ENCODE measurements around the gene SCRT2. TPM values are rescaled to one million over a fixed set of nuclear protein-coding genes. Genes with fewer than 3 reads are reported as not detected.
A peak's percentile ranks its signal among the peaks of the same experiment; 100 is the strongest.

The SCRT2 gene
- polyA plus RNA-seq, 4 donors: not detected

- 13 to 62% (median 38%) methylated on average over 2 of the region's 2 CpGs for WGBS, 3 donors
- Histone ChIP-seq H3K9me3 (ENCODE audit: control insufficient read depth in 2 of 2, insufficient read depth in 1 of 2, low read depth in 1 of 2, low read length in 1 of 2) (no peaks in the 10 kb centered on the region), H3K27ac (ENCODE audit: low read depth in 1 of 3, low read length in 2 of 3) (no peak overlapping the region), H3K36me3 (ENCODE audit: control insufficient read depth in 3 of 3, insufficient read depth in 2 of 3, low read depth in 1 of 3, low read length in 3 of 3) (no peaks in the 10 kb centered on the region), H3K4me1 (ENCODE audit: control insufficient read depth in 3 of 3, insufficient read depth in 2 of 3, low read depth in 1 of 3, low read length in 2 of 3) (peaks cover 0 to 4% (median 0%) of the 10 kb centered on the region in 3 donors), H3K4me3 (ENCODE audit: low read depth in 1 of 3, low read length in 3 of 3) (no peak overlapping the region), H3K27me3 (ENCODE audit: control insufficient read depth in 3 of 3, insufficient read depth in 3 of 3, low read length in 3 of 3) (peaks cover 0 to 58% (median 25%) of the 10 kb centered on the region in 3 donors)
- DNase-seq: no peak
- FAIRE-seq: no peak
Observed at GRCh38 chr20:658202-658601, 17.4 kb downstream of the SCRT2 start.

DNA sequence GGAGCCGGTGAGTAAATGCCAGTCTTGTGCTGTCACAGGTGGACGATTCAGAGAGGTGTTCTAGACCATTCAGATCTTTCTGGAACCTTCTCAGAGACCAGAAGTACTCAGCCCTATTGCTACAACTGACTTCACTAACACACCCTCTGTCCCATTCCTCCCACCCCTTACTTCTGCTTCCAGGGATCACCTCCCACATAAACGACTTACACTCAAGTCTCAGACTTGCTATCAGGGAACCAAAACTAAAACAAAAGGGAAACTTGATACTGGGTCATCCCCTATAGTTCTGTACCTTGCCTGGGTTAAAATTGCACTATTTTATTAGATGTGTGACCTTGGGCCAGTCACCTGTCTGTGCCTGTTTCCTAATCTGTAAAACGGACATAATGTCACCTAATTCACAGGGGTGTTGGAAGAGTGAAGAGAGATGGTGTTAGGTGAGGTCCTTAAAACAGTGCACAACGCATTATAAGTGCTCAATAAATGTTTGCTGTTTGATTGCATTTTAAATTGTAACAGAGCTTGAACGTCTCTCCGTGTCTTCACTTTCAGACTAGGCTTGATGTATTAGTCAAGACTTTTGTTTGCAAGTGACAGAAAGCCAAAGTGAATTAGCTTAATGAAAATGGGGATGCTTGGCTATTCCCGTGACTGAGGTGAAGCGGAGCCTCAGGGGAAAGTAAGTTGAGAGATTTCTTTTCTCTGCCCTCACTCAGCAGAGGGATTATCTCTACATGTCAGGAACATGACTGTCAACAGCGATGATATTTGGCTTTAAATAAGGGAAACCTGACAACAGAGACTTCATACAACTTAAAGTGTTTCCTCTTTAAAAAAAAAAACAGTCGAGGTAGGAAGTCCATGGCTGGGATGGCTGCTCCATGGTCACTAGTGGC is 19.6 kb downstream of the SCRT2 start:
- H3K36me3 ChIP-seq (ENCODE audit: control insufficient read depth in 3 of 3, insufficient read depth in 2 of 3, low read depth in 1 of 3, low read length in 3 of 3): no peaks in the 10 kb centered on the region
- WGBS, 3 donors: 73 to 76% (median 73%) methylated on average over 11 of the region's 11 CpGs
- H3K9me3 ChIP-seq (ENCODE audit: control insufficient read depth in 2 of 2, insufficient read depth in 1 of 2, low read depth in 1 of 2, low read length in 1 of 2): no peaks in the 10 kb centered on the region
- H3K4me1 ChIP-seq (ENCODE audit: control insufficient read depth in 3 of 3, insufficient read depth in 2 of 3, low read depth in 1 of 3, low read length in 2 of 3): peaks cover 0 to 16% (median 0%) of the 10 kb centered on the region in 3 donors
- H3K4me3 ChIP-seq (ENCODE audit: low read depth in 1 of 3, low read length in 3 of 3): no peak overlapping the region
- FAIRE-seq: no peak
- no peak for DNase-seq
- H3K27me3 ChIP-seq (ENCODE audit: control insufficient read depth in 3 of 3, insufficient read depth in 3 of 3, low read length in 3 of 3): peaks cover 0 to 36% (median 6%) of the 10 kb centered on the region in 3 donors
- H3K27ac ChIP-seq (ENCODE audit: low read depth in 1 of 3, low read length in 2 of 3): no peak overlapping the region

DNA sequence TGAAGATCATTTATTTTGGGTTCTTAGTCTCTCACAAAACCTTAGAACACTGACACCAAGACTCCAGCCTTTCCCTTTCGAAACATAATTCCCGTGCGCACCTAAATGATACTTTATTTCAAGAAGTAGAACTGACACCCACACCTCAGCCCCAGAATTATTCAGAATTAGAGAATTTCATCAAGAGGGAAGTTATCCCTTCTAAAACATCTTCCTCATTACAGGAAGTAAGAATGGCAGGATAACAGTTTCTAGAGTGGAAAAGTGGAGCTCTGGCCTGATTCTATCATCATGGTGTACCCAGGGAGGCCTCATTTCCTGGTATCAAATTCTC is 21.2 kb downstream of the SCRT2 start:
- WGBS, 3 donors: 84 to 92% (median 90%) methylated on average over 3 of the region's 3 CpGs
- H3K36me3 ChIP-seq (ENCODE audit: control insufficient read depth in 3 of 3, insufficient read depth in 2 of 3, low read depth in 1 of 3, low read length in 3 of 3): peaks cover 0 to 10% (median 0%) of the 10 kb centered on the region in 3 donors
- FAIRE-seq: no peak

DNA sequence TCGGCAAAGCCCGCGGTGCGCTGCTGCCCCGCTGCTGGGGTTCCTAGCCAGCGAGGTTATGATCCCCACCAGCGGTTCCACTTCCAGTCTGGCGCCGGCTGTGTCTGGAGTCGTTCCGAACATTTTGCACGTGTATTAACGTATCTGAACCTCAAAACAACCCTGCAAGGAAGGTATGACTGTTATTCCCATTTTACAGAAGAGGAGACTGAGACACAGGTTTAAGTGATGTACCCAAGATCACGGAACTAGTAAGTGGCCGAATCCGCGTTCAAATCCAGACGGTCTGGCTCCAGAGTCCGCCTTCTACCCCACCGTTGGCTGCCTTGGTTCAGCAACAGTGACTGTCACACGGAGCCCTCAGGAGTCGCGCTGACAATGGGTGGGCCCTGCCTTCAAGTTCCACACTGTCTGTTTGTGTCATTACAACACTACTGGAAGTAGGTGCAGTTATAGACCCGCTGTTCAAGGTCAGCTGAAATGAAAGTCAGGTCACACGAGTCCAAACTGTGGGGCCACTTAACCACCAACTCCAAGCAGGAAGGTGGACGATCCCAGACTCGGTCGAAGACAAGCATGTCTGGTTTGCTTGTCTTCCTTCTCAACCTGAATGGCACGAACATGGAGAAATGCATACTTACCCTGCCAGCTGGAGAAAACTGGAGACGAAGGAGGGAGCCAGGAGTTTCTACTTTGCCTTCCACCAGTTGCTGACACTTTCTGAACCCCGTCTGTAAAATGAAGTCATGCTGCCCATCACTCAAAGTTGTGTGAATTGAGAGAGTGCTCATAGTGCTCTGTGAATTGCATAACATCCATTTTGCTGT is 21.8 kb downstream of the SCRT2 start:
- H3K9me3 ChIP-seq (ENCODE audit: control insufficient read depth in 2 of 2, insufficient read depth in 1 of 2, low read depth in 1 of 2, low read length in 1 of 2): no peaks in the 10 kb centered on the region
- peaks cover under 1 to 13% (median 3%) of the 10 kb centered on the region in 3 donors for H3K36me3 ChIP-seq (ENCODE audit: control insufficient read depth in 3 of 3, insufficient read depth in 2 of 3, low read depth in 1 of 3, low read length in 3 of 3)
- H3K4me1 ChIP-seq (ENCODE audit: control insufficient read depth in 3 of 3, insufficient read depth in 2 of 3, low read depth in 1 of 3, low read length in 2 of 3): peaks cover 0 to 16% (median 0%) of the 10 kb centered on the region in 3 donors
- 7 to 17% (median 13%) methylated on average over 31 of the region's 31 CpGs for WGBS, 3 donors
- H3K27me3 ChIP-seq (ENCODE audit: control insufficient read depth in 3 of 3, insufficient read depth in 3 of 3, low read length in 3 of 3): peaks cover 0 to 19% (median 0%) of the 10 kb centered on the region in 3 donors
- DNase-seq (peak; percentile 47 to 74), FAIRE-seq (no peak)
- H3K4me3 ChIP-seq (ENCODE audit: low read depth in 1 of 3, low read length in 3 of 3): peak overlapping the region; percentile 55 to 72 (median 60)
- H3K27ac ChIP-seq (ENCODE audit: low read depth in 1 of 3, low read length in 2 of 3): peak overlapping the region in 2 of 3 donors; percentile 55 to 57

More for the DNA sequence above, 21.2 kb downstream of the SCRT2 start:
- no peaks in the 10 kb centered on the region for H3K9me3 ChIP-seq (ENCODE audit: control insufficient read depth in 2 of 2, insufficient read depth in 1 of 2, low read depth in 1 of 2, low read length in 1 of 2)
- H3K27ac ChIP-seq (ENCODE audit: low read depth in 1 of 3, low read length in 2 of 3): no peak overlapping the region
- no peak for DNase-seq
- no peak overlapping the region for H3K4me3 ChIP-seq (ENCODE audit: low read depth in 1 of 3, low read length in 3 of 3)
- H3K27me3 ChIP-seq (ENCODE audit: control insufficient read depth in 3 of 3, insufficient read depth in 3 of 3, low read length in 3 of 3): peaks cover 0 to 24% (median under 1%) of the 10 kb centered on the region in 3 donors
- H3K4me1 ChIP-seq (ENCODE audit: control insufficient read depth in 3 of 3, insufficient read depth in 2 of 3, low read depth in 1 of 3, low read length in 2 of 3): peaks cover 0 to 16% (median 0%) of the 10 kb centered on the region in 3 donors

- no peaks in the 10 kb centered on the region for H3K9me3 ChIP-seq (ENCODE audit: control insufficient read depth in 2 of 2, insufficient read depth in 1 of 2, low read depth in 1 of 2, low read length in 1 of 2)
- H3K36me3 ChIP-seq (ENCODE audit: control insufficient read depth in 3 of 3, insufficient read depth in 2 of 3, low read depth in 1 of 3, low read length in 3 of 3): peaks cover 6 to 20% (median 6%) of the 10 kb centered on the region in 3 donors
- no peak for FAIRE-seq
- H3K27me3 ChIP-seq (ENCODE audit: control insufficient read depth in 3 of 3, insufficient read depth in 3 of 3, low read length in 3 of 3): peaks cover 0 to 13% (median 0%) of the 10 kb centered on the region in 3 donors
- 1% methylated on average over 28 to 74 of the region's 74 CpGs for WGBS, 3 donors
- peak within 1 kb of the TSS; percentile 75 to 80 (median 79) for H3K27ac ChIP-seq (ENCODE audit: low read depth in 1 of 3, low read length in 2 of 3)
- peak within 1 kb of the TSS; percentile 60 to 72 (median 72) for H3K4me3 ChIP-seq (ENCODE audit: low read depth in 1 of 3, low read length in 3 of 3)
- DNase-seq: peak; percentile 87 to 94
- H3K4me1 ChIP-seq (ENCODE audit: control insufficient read depth in 3 of 3, insufficient read depth in 2 of 3, low read depth in 1 of 3, low read length in 2 of 3): peaks cover 0 to 16% (median 0%) of the 10 kb centered on the region in 3 donors
Observed at GRCh38 chr20:653110-653589, 22.5 kb downstream of the SCRT2 start, which contains the start of gene SRXN1. TSS of gene SRXN1 (minus strand) at chr20:653200. CDS start at chr20:653185, 15 bp downstream.

- peaks cover 10 to 25% (median 10%) of the 10 kb centered on the region in 3 donors for H3K36me3 ChIP-seq (ENCODE audit: control insufficient read depth in 3 of 3, insufficient read depth in 2 of 3, low read depth in 1 of 3, low read length in 3 of 3)
- H3K27ac ChIP-seq (ENCODE audit: low read depth in 1 of 3, low read length in 2 of 3): peak overlapping the region; percentile 75 to 80 (median 79)
- FAIRE-seq (no peak), DNase-seq (no peak)
- peaks cover 0 to 11% (median 0%) of the 10 kb centered on the region in 3 donors for H3K27me3 ChIP-seq (ENCODE audit: control insufficient read depth in 3 of 3, insufficient read depth in 3 of 3, low read length in 3 of 3)
- peak overlapping the region; percentile 60 to 72 (median 72) for H3K4me3 ChIP-seq (ENCODE audit: low read depth in 1 of 3, low read length in 3 of 3)
- H3K9me3 ChIP-seq (ENCODE audit: control insufficient read depth in 2 of 2, insufficient read depth in 1 of 2, low read depth in 1 of 2, low read length in 1 of 2): no peaks in the 10 kb centered on the region
- WGBS, 3 donors: 2 to 3% (median 3%) methylated on average over 27 to 36 of the region's 36 CpGs
- peaks cover 0 to 16% (median 0%) of the 10 kb centered on the region in 3 donors for H3K4me1 ChIP-seq (ENCODE audit: control insufficient read depth in 3 of 3, insufficient read depth in 2 of 3, low read depth in 1 of 3, low read length in 2 of 3)
Observed at GRCh38 chr20:652615-653109, 22.9 kb downstream of the SCRT2 start.

- Histone ChIP-seq H3K4me3 (ENCODE audit: low read depth in 1 of 3, low read length in 3 of 3) (peak overlapping the region; percentile 60 to 72 (median 72)), H3K27ac (ENCODE audit: low read depth in 1 of 3, low read length in 2 of 3) (peak overlapping the region; percentile 75 to 80 (median 79)), H3K9me3 (ENCODE audit: control insufficient read depth in 2 of 2, insufficient read depth in 1 of 2, low read depth in 1 of 2, low read length in 1 of 2) (no peaks in the 10 kb centered on the region), H3K27me3 (ENCODE audit: control insufficient read depth in 3 of 3, insufficient read depth in 3 of 3, low read length in 3 of 3) (peaks cover 0 to 7% (median 0%) of the 10 kb centered on the region in 3 donors), H3K4me1 (ENCODE audit: control insufficient read depth in 3 of 3, insufficient read depth in 2 of 3, low read depth in 1 of 3, low read length in 2 of 3) (peaks cover 0 to 16% (median 0%) of the 10 kb centered on the region in 3 donors), H3K36me3 (ENCODE audit: control insufficient read depth in 3 of 3, insufficient read depth in 2 of 3, low read depth in 1 of 3, low read length in 3 of 3) (peaks cover 10 to 30% (median 16%) of the 10 kb centered on the region in 3 donors)
- DNase-seq (peak; percentile 59 to 75), FAIRE-seq (no peak)
- WGBS, 3 donors: 30 to 53% (median 41%) methylated on average over 19 to 20 of the region's 20 CpGs
Observed at GRCh38 chr20:651713-652614, 23.6 kb downstream of the SCRT2 start.

Data from small intestine (tissue), 7 donors.